Ovary (tissue), 3 donors: ENCODE results near the gene MTIF2.

ENCODE experiments used
- CTCF ChIP-seq, 3 donors: fragments of 450-650 bp in 2 of 3; fragments of 200-600 bp in 1 of 3; IDR thresholded peaks; one replicate each; pipeline versions ENCODE4 v1.5.1 to v1.8.0; 2016 to 2022; ENCODE audit warnings: antibody characterized with exemption in 3 of 3, mild to moderate bottlenecking in 1 of 3
- EP300 ChIP-seq: sonication (generic); formaldehyde crosslinking; IDR thresholded peaks from one replicate; pipeline ENCODE4 v1.6.1; 2017; ENCODE audit warnings: antibody characterized with exemption
- POLR2A ChIP-seq: fragments of 450-650 bp; IDR thresholded peaks from one replicate; pipeline ENCODE4 v1.6.1; 2017; ENCODE audit warnings: antibody characterized with exemption, mild to moderate bottlenecking, moderate library complexity
- donor health status: DM: no; HTN: no; CAD: no.

GRCh38 chr2:55231546-55232083 is 37.4 kb downstream of the MTIF2 start:
- TF ChIP-seq CTCF (IDR thresholded peaks at IDR 0.05) (no peak), POLR2A (no peak), EP300 (no peak)
